Loucy (cell line): Measurements from ENCODE around the gene PRKCE.

ENCODE experiments used
- H2AFZ ChIP-seq: fragments of 200-600 bp; sonication (generic); 2 replicates; pipeline ENCODE4 v1.6.0; 2016; ENCODE audit warnings: antibody characterized with exemption, mild to moderate bottlenecking, low read length, moderate library complexity
- H3F3A ChIP-seq: fragments of 200-600 bp; 2 replicates; pipeline ENCODE4 v1.6.0; 2016; ENCODE audit warnings: antibody characterized with exemption, low read depth, mild to moderate bottlenecking
- H3K27me3 ChIP-seq: fragments of 200-600 bp; sonication (generic); 2 replicates; pipeline ENCODE4 v1.6.1; 2014; ENCODE audit warnings: low read length, mild to moderate bottlenecking; ENCODE audit not compliant: insufficient read depth, poor library complexity, severe bottlenecking
- H3K36me3 ChIP-seq: fragments of 200-600 bp; sonication (generic); 2 replicates; pipeline ENCODE4 v1.6.1; 2016; ENCODE audit warnings: low read length; ENCODE audit not compliant: insufficient read depth
- H3K4me1 ChIP-seq: fragments of 200-600 bp; sonication (generic); 2 replicates; pipeline ENCODE4 v1.5.1; 2014; ENCODE audit warnings: low read length, mild to moderate bottlenecking; ENCODE audit not compliant: insufficient read depth, poor library complexity, severe bottlenecking
- H3K4me2 ChIP-seq: fragments of 200-600 bp; sonication (generic); 2 replicates; pipeline ENCODE4 v1.6.0; 2014; ENCODE audit warnings: antibody characterized with exemption, low read length, low read depth, mild to moderate bottlenecking; ENCODE audit not compliant: poor library complexity, severe bottlenecking
- H3K4me3 ChIP-seq: fragments of 200-600 bp; sonication (generic); 2 replicates; pipeline ENCODE4 v1.5.1; 2014; ENCODE audit warnings: low read length, mild to moderate bottlenecking, mixed read lengths; ENCODE audit not compliant: poor library complexity, severe bottlenecking
- H3K79me2 ChIP-seq: fragments of 200-600 bp; sonication (generic); 2 replicates; pipeline ENCODE4 v1.6.1; 2014; ENCODE audit warnings: low read length; ENCODE audit not compliant: insufficient read depth
- H3K9ac ChIP-seq: fragments of 200-600 bp; sonication (generic); 2 replicates; pipeline ENCODE4 v1.6.0; 2014; ENCODE audit warnings: mild to moderate bottlenecking, low read depth, low read length, moderate library complexity; ENCODE audit not compliant: poor library complexity, severe bottlenecking
- H3K9me2 ChIP-seq: fragments of 200-600 bp; sonication (generic); replicated peaks from 2 replicates; pipeline ENCODE4 v1.6.1; 2016; ENCODE audit warnings: low read depth, low read length, mixed read lengths
- H3K9me3 ChIP-seq: fragments of 200-600 bp; sonication (generic); 2 replicates; pipeline ENCODE4 v1.6.1; 2014; ENCODE audit warnings: mild to moderate bottlenecking, antibody characterized with exemption, low read length, low read depth; ENCODE audit not compliant: insufficient read depth
- H4K20me1 ChIP-seq: fragments of 200-600 bp; sonication (generic); 2 replicates; pipeline ENCODE4 v1.6.0; 2014; ENCODE audit warnings: antibody characterized with exemption, low read length, mild to moderate bottlenecking; ENCODE audit not compliant: insufficient read depth, poor library complexity, severe bottlenecking
- EZH2phosphoT487 ChIP-seq: fragments of 200-600 bp; IDR thresholded peaks from 2 replicates; pipeline ENCODE4 v1.6.1; 2018; ENCODE audit warnings: antibody characterized with exemption, mild to moderate bottlenecking, moderate library complexity, borderline replicate concordance
- TF ChIP-seq, protein P1 (sequence below): fragments of 200-600 bp; sonication (generic); conservative IDR thresholded peaks from 2 replicates; pipeline ENCODE4 v1.5.1; 2014; ENCODE audit warnings: mild to moderate bottlenecking, antibody characterized with exemption, low read length

The PRKCE gene

DNA sequence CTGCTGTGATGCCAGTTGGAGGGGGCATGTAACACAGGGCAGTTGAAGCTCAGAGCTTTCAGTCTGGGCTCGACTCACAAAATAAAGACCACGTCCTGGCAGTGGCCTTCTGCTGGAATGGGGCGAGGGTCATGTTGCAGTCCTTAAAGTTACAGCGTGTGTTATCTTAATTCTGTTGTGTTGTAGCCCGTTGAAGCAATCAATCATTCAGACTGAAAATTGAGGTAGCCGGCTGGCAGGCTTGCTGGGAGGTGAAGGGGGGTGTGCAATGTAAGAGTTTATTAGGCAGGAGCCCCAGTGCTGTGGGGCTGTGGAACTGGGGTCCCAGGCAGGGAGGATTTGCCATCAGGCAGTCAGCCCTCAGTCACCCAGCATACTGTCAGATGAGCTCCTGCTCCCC lies 508.9 kb downstream of the PRKCE start:
- Histone ChIP-seq H3K36me3 (peaks cover 45% of the 10 kb centered on the region; the same call in 1 of the 2 replicates), H4K20me1 (no peaks in the 10 kb centered on the region), H3F3A (no peaks in the 10 kb centered on the region), H3K79me2 (no peaks in the 10 kb centered on the region), H3K9me2 (no peaks in the 10 kb centered on the region), H3K27me3 (no peaks in the 10 kb centered on the region), H2AFZ (no peak overlapping the region), H3K4me1 (peaks cover 20% of the 10 kb centered on the region), H3K9me3 (no peaks in the 10 kb centered on the region), H3K9ac (no peak overlapping the region), H3K4me2 (no peak overlapping the region), H3K4me3 (no peak overlapping the region)
- TF ChIP-seq EZH2phosphoT487: no peak
- TF ChIP-seq, protein P1, sequence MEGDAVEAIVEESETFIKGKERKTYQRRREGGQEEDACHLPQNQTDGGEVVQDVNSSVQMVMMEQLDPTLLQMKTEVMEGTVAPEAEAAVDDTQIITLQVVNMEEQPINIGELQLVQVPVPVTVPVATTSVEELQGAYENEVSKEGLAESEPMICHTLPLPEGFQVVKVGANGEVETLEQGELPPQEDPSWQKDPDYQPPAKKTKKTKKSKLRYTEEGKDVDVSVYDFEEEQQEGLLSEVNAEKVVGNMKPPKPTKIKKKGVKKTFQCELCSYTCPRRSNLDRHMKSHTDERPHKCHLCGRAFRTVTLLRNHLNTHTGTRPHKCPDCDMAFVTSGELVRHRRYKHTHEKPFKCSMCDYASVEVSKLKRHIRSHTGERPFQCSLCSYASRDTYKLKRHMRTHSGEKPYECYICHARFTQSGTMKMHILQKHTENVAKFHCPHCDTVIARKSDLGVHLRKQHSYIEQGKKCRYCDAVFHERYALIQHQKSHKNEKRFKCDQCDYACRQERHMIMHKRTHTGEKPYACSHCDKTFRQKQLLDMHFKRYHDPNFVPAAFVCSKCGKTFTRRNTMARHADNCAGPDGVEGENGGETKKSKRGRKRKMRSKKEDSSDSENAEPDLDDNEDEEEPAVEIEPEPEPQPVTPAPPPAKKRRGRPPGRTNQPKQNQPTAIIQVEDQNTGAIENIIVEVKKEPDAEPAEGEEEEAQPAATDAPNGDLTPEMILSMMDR: no peak

DNA sequence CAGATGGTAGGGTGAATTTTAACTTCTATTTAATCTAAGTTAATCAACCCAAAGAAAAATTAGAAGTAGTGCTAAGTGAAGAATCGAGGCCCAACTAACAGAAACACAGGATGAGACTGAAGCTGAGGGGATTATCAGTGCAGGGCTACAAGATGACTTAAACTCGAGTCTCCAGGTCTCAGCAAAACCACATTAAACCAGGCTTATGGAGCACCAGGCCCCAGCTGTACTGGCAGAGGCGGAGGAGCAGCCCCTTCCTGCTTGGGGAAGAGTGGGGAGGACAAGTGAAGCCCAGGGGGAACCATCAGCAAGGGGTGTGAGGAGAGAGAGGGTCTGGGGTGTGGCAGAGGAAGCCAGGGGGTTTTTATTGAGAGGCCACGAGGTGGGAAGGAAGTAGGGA lies 509.8 kb downstream of the PRKCE start:
- peak overlapping the region; percentile 47 for H3K9ac ChIP-seq
- H3K9me3 ChIP-seq: no peaks in the 10 kb centered on the region
- no peaks in the 10 kb centered on the region for H3K27me3 ChIP-seq
- no peaks in the 10 kb centered on the region for H4K20me1 ChIP-seq
- no peaks in the 10 kb centered on the region for H3K79me2 ChIP-seq
- peaks cover 43% of the 10 kb centered on the region; the same call in 1 of the 2 replicates for H3K36me3 ChIP-seq
- peaks cover 20% of the 10 kb centered on the region for H3K4me1 ChIP-seq
- H3K4me2 ChIP-seq: peak overlapping the region; percentile 60
- H3K9me2 ChIP-seq: no peaks in the 10 kb centered on the region
- H2AFZ ChIP-seq: peak overlapping the region; percentile 29
- H3K4me3 ChIP-seq: peak overlapping the region; percentile 14
- H3F3A ChIP-seq: no peaks in the 10 kb centered on the region
- TF ChIP-seq, protein P1: no peak
- no peak for TF ChIP-seq EZH2phosphoT487

DNA sequence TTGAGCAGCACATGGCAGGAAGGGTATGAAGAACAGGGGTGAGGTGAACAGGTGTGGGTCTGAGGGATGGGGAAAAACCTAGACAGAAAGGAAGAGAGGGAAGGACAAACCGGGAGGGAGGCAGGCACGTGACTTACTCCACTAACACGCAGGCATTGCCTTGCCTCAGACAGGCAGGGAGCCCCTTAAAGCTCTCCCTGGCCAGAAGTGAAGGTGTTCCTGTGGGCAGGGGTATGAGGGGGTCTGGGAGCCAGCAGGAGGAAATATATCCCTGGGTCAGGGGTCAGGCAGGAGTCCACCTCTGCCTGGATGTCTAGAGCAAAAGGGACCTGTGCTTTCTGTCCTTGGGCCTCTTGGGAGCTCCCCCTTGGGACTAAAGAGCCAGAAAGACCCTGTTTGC lies 510.4 kb downstream of the PRKCE start:
- Histone ChIP-seq H2AFZ (peak overlapping the region; percentile 29), H3K9ac (peak overlapping the region; percentile 47), H3K4me1 (peaks cover 20% of the 10 kb centered on the region), H3K4me3 (peak overlapping the region; percentile 14), H3K27me3 (no peaks in the 10 kb centered on the region), H4K20me1 (no peaks in the 10 kb centered on the region), H3F3A (no peaks in the 10 kb centered on the region), H3K9me2 (no peaks in the 10 kb centered on the region), H3K9me3 (no peaks in the 10 kb centered on the region), H3K4me2 (peak overlapping the region; percentile 60), H3K36me3 (peaks cover 38% of the 10 kb centered on the region; the same call in 1 of the 2 replicates), H3K79me2 (no peaks in the 10 kb centered on the region)
- TF ChIP-seq EZH2phosphoT487: no peak
- TF ChIP-seq, protein P1: no peak
